22Rv1 (cell line): ENCODE measurements around the gene DIO1.

Experiments used
- H3K27ac ChIP-seq: fragments of 450-650 bp; 2 replicates; pipeline ENCODE4 v1.5.1; 2017
- ZFX ChIP-seq: fragments of 450-650 bp; IDR thresholded peaks from 2 replicates; pipeline ENCODE4 v1.6.1; 2017; ENCODE audit warnings: antibody characterized with exemption, borderline replicate concordance
- TF ChIP-seq, protein P1 (sequence below): fragments of 450-650 bp; IDR thresholded peaks from 2 replicates; pipeline ENCODE4 v1.5.1; 2017; ENCODE audit warnings: mild to moderate bottlenecking

The DIO1 gene

DNA sequence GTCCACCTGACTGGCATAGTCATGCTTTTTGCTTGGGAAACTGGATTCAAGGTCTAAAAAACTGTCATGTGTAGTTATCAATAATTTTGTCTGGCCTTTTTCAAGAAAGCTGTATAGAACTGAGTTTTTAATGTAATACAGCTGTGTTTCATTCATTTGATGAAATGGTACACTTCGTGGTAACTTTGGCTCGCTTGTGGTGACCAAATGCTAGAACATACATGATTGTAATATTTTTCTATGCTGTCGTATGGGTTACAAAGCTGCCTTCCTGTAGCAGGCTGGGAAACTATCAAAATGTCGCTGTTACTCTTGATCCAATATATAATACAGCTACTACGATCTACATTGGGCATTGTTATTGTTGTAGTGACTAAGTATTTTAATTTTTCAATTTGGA lies 54.3 kb downstream of the DIO1 start:
- no peak for TF ChIP-seq ZFX
- TF ChIP-seq, protein P1, sequence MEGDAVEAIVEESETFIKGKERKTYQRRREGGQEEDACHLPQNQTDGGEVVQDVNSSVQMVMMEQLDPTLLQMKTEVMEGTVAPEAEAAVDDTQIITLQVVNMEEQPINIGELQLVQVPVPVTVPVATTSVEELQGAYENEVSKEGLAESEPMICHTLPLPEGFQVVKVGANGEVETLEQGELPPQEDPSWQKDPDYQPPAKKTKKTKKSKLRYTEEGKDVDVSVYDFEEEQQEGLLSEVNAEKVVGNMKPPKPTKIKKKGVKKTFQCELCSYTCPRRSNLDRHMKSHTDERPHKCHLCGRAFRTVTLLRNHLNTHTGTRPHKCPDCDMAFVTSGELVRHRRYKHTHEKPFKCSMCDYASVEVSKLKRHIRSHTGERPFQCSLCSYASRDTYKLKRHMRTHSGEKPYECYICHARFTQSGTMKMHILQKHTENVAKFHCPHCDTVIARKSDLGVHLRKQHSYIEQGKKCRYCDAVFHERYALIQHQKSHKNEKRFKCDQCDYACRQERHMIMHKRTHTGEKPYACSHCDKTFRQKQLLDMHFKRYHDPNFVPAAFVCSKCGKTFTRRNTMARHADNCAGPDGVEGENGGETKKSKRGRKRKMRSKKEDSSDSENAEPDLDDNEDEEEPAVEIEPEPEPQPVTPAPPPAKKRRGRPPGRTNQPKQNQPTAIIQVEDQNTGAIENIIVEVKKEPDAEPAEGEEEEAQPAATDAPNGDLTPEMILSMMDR = no peak
- H3K27ac ChIP-seq = 0 out of 2 replicates have a peak overlapping the region, but pooled peaks have one; percentile 78

DNA sequence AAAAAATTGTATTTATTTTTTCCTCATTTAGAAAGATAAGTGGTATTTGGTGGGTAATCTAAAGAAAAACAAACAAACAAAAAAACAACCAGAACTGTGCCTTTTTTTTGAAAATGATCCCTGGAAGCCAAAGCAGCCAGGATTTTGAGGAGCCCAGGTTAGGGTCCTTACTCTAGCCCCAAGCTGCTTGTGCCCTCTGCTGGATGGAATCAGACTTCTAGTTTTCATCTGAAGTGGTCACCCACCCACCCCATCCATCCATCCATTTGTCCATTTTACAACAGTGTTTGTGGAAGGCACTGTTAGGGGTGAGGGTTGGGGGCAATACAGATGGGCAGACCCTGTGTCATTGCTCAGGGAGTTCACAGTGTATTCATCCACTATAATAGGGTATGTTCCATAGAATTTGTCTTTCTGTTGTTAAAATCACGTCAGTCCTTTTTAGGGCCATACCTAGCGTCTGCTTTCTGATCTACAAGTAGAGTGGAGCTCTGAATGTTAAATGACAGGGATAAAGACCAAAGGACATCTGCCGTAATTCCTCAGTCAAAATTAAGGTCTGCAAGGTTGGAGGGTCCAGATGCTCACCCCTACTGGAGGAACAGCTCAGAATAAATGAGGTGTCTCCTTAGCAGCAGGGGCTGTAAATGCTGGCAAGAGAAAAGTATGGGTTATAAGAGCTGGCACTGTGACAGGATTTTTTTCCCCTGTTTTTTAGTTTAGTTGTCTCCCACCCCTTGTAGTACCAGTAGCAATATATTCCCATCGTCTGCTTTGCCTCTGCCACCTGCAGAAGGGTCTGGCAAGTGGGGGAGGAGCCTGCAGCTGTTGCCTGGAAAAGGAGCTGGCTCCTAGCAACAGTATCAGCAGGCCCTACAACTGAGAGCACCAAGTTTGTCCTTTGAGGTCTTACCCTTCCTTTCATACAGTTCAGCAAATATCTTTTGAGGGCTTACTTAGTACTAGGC lies 55.3 kb downstream of the DIO1 start:
- no peak overlapping the region for H3K27ac ChIP-seq
- TF ChIP-seq ZFX = no peak
- TF ChIP-seq, protein P1 = peak; percentile 40

DNA sequence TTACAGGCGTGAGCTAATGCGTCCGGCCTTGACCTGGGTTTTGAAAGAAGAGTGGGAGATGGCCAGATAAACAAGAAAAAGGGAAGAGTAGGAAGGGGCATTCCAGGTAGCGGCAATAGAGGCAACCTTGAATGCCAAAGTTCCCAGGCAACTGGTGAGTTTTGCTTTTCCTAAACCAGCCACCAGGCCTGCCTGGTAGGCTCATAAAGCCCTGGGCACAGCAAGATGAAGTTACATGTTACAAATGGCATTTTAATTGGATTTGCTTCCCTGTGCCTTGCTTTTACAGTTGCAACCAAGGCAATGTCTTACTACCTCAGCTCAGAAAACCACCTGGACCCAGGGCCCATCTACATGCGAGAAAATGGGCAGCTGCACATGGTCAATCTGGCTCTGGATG lies 57.7 kb downstream of the DIO1 start:
- H3K27ac ChIP-seq = no peak overlapping the region
- TF ChIP-seq, protein P1 = no peak
- no peak for TF ChIP-seq ZFX

DNA sequence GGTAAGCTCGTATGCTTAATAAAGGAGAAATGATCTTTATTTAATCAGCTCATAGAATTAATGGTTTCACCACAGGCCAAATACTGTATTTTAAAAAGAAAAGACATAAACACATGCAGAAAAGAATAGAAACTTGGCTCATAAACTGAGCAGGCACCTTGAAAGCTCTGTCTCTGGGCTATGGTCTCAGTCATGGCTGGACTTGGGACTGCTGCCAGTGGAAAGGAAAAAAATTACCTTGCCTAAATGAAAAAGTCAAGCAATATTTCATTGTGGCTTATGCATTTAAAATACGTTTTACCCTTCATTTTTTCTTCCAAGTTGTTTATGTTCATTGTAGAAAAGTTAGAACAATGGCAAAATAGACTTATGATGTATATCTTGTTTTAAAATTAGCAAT lies 60.1 kb downstream of the DIO1 start:
- no peak overlapping the region for H3K27ac ChIP-seq
- no peak for TF ChIP-seq ZFX
- TF ChIP-seq, protein P1 = no peak

DNA sequence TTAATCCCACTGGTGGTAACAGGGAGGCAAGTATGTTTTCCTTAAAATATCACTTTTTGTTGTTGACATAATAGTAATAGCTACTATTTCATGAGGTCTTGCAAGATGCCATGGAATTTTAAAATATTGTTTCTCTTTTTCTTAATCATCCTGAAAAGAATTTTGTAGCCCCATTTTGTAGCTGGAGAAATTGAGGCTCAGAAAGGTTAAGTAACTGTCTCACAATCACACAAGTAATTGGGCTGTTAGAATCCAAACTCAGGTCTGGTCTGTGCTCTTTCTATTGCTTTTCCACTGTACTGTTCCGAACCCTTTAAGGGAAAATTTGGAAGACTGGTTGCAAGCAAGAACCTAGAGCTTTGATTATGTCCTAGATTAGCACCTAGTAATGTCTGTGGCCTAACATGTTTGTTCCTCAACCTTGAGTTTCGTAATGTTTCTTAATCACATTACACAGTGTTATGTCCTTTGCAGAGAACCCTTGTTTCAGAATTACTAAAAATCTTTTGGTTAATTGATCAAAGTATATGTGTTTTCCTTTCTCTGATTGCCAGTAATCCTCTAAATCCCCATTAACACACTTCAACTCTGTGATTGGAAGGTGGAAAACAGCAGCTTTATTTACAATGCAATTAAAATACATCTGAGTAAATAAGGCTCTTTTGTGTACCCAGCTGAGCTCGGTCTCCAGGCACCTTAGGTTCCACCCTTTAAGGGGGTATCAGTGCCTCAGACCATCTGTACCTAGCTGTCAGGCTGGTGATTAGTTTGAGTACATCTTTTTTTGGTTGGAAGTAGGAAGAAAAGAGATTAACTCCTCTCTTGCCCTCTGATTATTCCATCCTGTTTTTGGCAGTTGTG lies 62.6 kb downstream of the DIO1 start:
- peak overlapping the region; percentile 57 for H3K27ac ChIP-seq
- no peak for TF ChIP-seq ZFX
- TF ChIP-seq, protein P1 = no peak

DNA sequence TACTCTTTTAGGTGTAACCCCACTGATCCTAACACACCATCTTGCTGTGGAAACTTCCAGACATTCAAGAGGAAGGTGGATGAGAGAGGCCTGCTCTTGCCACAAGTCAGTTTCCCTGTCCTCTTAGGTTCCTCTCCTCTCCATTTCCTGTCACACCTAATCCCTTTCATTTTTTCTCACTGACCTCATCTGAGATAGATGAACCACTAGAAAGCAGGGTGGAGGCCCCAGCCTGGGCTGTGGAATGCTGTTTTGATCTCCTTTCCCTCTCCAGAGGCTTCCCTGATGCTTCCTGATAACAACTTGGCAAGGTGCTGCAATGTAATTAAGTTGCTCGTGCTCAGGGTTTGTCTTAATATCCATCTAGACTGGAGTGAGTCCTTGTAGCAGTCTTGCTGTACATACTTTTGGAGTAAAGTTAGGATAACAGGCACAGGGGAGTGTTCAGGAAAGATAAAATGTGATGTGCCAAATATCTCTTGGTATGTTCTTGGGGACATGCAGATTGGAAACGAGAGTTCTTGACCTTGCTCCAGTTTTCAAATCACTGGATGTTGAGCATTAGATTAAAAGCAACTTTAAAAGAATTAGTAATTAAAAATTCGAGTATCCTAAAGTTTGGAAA lies 63.3 kb downstream of the DIO1 start:
- H3K27ac ChIP-seq = peak overlapping the region; percentile 57
- TF ChIP-seq ZFX = no peak
- TF ChIP-seq, protein P1 = no peak
